Nephron (organoid): ENCODE measurements around the gene CNPY3.

Experiments used
- H3K27ac Mint-ChIP-seq, 3 experiments: 2 replicates each; pipeline ENCODE4 v1.8.0; 2020; ENCODE audit warnings: mixed read lengths in 3 of 3, mild to moderate bottlenecking in 2 of 3, moderate library complexity in 1 of 3
- H3K27me3 Mint-ChIP-seq: 2 replicates; pipeline ENCODE4 v1.8.0; 2021; ENCODE audit warnings: low read depth, mild to moderate bottlenecking, moderate library complexity, mixed read lengths
- H3K36me3 Mint-ChIP-seq: 2 replicates; pipeline ENCODE4 v1.8.0; 2020; ENCODE audit warnings: low read depth, mixed read lengths
- H3K4me1 Mint-ChIP-seq: 2 replicates; pipeline ENCODE4 v1.8.0; 2020; ENCODE audit warnings: mixed read lengths
- H3K4me3 Mint-ChIP-seq, 3 experiments: 2 replicates each; pipeline ENCODE4 v1.8.0; 2020; ENCODE audit warnings: mild to moderate bottlenecking in 3 of 3, mixed read lengths in 3 of 3, moderate library complexity in 2 of 3
- H3K9me3 Mint-ChIP-seq: 2 replicates; pipeline ENCODE4 v1.8.0; 2020; ENCODE audit warnings: mixed read lengths
- TF ChIP-seq, protein P1 (sequence below), 3 experiments: fragments of 200-600 bp; sonication (generic); IDR thresholded peaks; one replicate each; pipeline ENCODE4 v1.5.0; 2021; ENCODE audit warnings: antibody characterized with exemption in 3 of 3; ENCODE audit not compliant: unreplicated experiment in 3 of 3

The CNPY3 gene

DNA sequence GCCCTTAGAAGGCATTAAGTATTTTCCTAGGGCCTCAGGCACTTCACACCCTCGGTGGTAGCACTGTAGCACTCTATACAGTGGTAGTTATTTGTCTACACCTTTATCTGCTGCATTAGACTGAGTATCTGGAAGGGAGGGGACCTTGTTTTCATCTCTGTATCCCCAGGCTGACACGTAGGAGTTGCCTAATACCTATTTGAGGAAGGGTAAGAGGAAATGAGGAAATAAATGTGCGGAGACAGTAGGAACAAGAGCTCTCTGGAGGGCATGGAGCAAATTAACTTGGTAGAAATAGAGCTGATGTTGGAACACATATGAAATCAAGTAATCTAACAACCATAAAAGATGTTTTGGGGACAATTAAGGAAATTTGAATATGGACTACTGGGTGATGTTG lies 3.9 kb downstream of the CNPY3 start:
- peak overlapping the region in 1 of 3 experiments; percentile 5 for H3K4me3 Mint-ChIP-seq
- TF ChIP-seq, protein P1, sequence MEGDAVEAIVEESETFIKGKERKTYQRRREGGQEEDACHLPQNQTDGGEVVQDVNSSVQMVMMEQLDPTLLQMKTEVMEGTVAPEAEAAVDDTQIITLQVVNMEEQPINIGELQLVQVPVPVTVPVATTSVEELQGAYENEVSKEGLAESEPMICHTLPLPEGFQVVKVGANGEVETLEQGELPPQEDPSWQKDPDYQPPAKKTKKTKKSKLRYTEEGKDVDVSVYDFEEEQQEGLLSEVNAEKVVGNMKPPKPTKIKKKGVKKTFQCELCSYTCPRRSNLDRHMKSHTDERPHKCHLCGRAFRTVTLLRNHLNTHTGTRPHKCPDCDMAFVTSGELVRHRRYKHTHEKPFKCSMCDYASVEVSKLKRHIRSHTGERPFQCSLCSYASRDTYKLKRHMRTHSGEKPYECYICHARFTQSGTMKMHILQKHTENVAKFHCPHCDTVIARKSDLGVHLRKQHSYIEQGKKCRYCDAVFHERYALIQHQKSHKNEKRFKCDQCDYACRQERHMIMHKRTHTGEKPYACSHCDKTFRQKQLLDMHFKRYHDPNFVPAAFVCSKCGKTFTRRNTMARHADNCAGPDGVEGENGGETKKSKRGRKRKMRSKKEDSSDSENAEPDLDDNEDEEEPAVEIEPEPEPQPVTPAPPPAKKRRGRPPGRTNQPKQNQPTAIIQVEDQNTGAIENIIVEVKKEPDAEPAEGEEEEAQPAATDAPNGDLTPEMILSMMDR (IDR thresholded peaks at IDR 0.05; ENCODE audit: unreplicated experiment in 3 of 3): no peak

DNA sequence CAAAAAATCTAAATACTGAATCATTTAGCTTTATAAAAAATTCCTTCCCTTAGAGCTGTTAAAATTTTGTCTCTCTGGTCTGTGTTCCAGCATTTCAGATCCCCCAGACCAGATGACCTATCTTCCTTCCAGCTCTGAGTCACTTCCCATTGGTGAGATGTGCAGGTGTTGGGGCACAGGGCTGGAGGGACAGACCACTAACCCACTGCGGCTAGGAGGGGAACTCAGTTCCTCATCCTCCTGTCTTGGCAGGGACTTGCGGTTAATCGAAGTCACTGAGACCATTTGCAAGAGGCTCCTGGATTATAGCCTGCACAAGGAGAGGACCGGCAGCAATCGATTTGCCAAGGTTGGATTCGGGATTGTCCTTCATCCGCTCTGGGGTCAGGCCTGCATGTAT lies 6.0 kb downstream of the CNPY3 start:
- Mint-ChIP-seq H3K4me3 (no peak overlapping the region), H3K9me3 (no peaks in the 10 kb centered on the region), H3K27ac (no peak overlapping the region), H3K27me3 (peaks cover 4% of the 10 kb centered on the region), H3K36me3 (peaks cover 64% of the 10 kb centered on the region), H3K4me1 (peaks cover 25% of the 10 kb centered on the region)
- TF ChIP-seq, protein P1 (IDR thresholded peaks at IDR 0.05; ENCODE audit: unreplicated experiment in 3 of 3): no peak

More for the DNA sequence above, 3.9 kb downstream of the CNPY3 start:
- H3K27ac Mint-ChIP-seq: peak overlapping the region in 1 of 3 experiments; percentile 9
- no peaks in the 10 kb centered on the region for H3K9me3 Mint-ChIP-seq
- no peaks in the 10 kb centered on the region for H3K27me3 Mint-ChIP-seq
- peaks cover 40% of the 10 kb centered on the region for H3K4me1 Mint-ChIP-seq
- peaks cover 52% of the 10 kb centered on the region for H3K36me3 Mint-ChIP-seq

DNA sequence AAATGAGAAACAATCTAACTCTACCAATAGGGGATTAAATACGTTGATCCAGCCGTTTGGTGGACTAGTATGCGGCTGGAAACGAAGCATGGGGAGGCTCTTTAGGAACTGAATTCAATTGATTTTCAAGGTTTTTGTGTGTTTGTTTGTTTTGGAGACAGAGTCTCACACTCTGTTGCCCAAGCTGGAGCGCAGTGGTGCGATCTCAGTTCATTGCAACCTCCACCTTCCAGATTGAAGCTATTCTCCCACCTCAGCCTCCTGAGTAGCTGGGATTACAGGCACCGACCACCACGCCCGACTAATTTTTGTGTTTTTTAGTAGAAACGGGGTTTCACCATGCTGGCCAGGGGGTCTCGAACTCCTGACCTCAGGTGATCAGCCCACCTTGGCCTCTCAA lies 7.1 kb downstream of the CNPY3 start:
- Mint-ChIP-seq H3K27me3 (peaks cover 4% of the 10 kb centered on the region), H3K27ac (no peak overlapping the region), H3K9me3 (no peaks in the 10 kb centered on the region), H3K36me3 (peaks cover 63% of the 10 kb centered on the region), H3K4me1 (peaks cover 17% of the 10 kb centered on the region), H3K4me3 (no peak overlapping the region)
- TF ChIP-seq, protein P1 (IDR thresholded peaks at IDR 0.05; ENCODE audit: unreplicated experiment in 3 of 3): no peak

DNA sequence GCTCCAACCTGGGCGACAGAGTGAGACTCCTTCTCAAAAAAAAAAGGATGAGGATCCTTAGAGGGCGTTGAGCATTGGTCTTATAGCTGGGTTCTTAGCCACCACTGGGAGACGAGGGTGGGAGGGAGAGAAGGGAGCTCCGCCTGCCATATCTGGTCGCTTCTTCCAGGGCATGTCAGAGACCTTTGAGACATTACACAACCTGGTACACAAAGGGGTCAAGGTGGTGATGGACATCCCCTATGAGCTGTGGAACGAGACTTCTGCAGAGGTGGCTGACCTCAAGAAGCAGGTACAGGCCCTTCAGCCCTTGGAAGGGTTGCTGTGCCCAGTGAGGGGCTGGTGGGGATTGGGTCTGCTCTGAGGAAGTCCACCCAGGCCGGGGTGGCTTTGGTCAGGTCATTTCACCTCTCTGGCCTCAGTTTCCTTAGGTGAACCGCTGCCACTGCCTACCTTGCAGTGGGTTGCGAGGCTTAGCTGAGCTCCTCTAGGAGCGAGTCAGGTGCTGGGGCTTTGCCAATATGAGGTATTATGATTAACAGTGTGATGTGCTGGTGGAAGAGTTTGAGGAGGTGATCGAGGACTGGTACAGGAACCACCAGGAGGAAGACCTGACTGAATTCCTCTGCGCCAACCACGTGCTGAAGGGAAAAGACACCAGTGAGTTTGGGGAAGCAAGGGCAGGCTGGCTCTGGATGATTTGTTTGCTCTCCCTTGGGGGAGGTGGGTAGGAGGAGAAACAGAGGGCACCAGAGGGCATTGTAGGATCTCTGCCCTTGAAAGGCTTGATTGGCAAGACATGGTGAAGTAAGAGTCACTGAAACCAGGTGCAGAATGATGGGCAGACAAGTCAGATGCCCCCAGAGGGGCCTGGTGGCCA lies 8.5 kb downstream of the CNPY3 start:
- peak overlapping the region in 1 of 3 experiments; percentile 1 for H3K27ac Mint-ChIP-seq
- H3K4me1 Mint-ChIP-seq: peaks cover 7% of the 10 kb centered on the region
- TF ChIP-seq, protein P1 (IDR thresholded peaks at IDR 0.05; ENCODE audit: unreplicated experiment in 3 of 3): no peak
- peaks cover 55% of the 10 kb centered on the region for H3K36me3 Mint-ChIP-seq
- H3K27me3 Mint-ChIP-seq: peaks cover 4% of the 10 kb centered on the region
- no peak overlapping the region for H3K4me3 Mint-ChIP-seq
- no peaks in the 10 kb centered on the region for H3K9me3 Mint-ChIP-seq

DNA sequence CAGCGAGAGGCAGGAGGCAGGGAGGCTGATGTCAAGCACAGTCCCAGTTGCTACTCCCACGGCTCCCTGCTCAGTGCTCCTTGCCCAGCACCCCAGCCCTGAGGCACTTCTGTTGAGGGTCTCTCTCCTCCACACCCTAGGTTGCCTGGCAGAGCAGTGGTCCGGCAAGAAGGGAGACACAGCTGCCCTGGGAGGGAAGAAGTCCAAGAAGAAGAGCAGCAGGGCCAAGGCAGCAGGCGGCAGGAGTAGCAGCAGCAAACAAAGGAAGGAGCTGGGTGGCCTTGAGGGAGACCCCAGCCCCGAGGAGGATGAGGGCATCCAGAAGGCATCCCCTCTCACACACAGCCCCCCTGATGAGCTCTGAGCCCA lies 9.1 kb downstream of the CNPY3 start:
- Mint-ChIP-seq H3K36me3 (peaks cover 50% of the 10 kb centered on the region), H3K4me1 (peaks cover 1% of the 10 kb centered on the region), H3K9me3 (no peaks in the 10 kb centered on the region), H3K27ac (no peak overlapping the region), H3K27me3 (peaks cover 4% of the 10 kb centered on the region), H3K4me3 (no peak overlapping the region)
- TF ChIP-seq, protein P1 (IDR thresholded peaks at IDR 0.05; ENCODE audit: unreplicated experiment in 3 of 3): no peak
